ENCODE results near the gene KCNQ2.

The KCNQ2 gene

DNA sequence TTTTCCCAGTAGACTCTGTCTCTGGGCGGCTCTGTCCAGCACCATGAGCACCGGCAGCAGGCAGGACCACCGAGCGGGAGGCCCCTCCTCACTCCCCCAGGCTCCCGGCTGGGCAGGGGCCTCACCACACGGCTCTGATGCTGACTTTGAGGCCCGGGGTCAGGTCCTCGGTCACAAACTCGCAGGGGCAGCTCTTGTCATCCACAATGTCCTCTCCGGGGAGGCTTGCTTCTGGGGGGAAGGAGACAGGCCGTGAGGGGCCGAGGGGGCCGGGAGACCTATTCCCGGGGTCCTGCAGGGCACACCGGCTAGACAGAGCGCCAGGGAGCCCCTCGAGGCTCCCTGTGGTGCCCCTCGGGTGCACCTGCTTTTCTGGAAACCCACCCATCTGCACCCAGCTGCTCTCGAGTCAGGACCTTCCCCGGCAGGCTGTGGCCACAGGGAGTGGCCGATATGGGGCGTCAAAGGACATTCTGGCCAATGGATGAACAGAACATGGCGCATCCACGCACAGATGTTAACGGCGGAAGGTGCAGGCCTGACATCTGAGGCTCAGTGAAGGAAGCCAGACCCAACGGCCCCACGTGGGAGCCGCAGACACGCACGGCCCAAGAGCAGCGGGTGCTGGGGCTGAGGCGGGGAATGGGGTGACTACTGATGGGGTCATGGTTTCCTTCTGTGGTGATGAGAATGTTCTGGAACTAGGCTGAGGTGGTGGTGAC is 58.3 kb downstream of the KCNQ2 start:
- no peak for DNase-seq

DNA sequence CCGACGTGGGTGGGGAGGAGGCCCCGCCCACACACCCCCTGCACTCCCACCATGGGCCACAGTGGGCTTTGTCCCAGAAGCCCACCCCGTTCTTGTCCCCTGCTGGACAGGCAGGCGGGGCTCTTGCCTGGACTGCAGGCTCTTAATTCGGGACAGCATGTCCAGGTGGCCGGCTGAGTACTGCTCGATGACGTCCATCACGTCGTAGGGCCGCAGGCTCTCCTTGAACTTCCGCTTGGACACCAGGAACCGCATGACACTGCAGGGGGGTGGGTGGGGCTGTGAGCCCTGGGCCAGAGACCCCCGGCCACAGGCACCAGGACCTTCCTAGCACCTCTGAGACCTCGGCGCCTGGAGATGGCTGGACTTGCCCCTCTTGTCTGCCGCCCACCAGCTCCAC is 59.1 kb downstream of the KCNQ2 start:
- no peak for DNase-seq

DNA sequence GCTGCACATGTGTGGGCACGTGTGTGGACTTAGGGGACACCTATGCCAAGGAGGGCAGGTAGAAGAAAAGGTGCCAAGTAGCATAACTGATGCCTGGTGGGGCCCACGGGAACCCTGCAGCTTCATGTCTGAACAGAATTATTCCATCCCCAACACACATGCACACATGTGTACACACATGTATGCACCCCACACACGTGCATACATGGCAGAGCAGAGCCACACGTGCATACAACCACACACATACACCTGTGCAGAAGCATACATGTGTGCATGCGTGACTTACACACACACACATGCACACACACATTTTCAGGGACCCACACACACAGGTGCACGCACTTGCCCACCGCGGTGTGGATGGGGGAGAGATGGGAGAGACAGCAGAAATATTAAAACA is 59.6 kb downstream of the KCNQ2 start:
- DNase-seq = no peak

DNA sequence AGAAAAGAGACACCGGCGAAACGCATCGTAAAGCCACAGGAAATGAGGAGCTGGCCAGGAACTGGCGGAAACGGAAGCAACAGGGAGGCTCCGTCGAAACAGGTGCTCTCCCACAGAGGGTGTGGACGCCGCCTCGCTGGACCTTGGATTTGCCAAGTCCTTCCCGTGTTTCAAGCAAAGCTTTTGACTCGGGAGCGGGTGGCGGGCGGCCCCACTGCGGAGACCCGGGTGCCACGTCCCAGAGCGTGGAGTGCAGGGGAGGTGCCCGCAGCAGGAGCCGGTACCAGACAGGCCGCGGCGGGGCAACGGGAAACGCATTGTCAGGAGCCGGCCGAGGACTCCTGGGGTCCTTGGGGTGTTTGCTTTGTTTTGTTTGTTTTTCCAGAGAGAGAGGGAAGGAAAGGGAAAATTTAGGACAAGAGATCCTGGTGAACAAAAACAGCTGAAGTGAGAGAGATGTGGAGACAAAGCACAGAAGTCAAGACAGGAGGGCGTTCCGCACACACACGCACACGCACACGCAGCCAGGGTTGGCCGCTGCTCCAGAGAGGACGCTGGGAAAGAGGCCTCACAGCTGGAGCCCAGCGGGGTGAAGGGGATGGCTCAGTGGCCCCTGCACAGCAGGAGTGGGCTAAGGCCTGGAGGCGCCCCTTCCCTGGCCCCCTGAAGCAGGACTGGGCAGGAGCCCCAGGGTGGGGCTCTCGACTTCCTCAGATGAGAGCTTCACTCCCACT is 60.4 kb downstream of the KCNQ2 start:
- no peak for DNase-seq

DNA sequence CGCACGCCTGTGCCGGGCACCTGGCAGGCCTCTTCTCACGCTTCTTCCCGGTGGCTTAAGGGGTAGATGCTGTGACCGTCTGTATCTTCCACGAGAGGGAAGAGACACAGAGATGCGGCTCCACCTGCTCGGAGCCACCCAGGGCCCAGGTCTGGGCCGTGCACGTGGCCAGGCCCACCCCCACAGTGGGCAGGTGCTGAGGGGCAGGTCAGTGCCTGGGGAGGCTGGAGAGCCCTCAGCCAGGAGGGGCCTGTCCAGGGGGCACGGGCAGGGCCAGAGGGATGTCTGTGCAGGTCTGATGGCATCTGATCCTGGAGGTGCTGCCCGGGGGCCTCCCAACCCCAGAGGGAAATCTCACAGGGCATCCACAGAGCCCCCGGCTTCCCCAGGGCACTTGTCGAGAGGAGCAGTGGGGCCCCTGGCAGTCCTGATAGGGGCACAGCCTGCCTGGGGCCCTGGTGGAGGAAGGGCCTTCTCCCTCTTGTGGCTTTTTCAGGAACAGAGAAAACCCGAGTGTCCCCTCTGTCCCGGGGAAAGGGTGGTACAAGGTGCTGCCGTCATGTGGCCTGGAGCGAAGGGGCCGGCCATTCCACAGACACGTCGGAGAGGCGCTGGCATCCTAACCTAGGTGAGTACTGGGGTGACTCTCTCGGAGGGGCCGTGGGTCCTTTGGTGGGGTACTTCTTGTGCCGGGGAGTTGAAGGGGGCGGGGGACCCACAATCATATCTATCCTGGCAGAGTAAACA is 61.1 kb downstream of the KCNQ2 start:
- DNase-seq = no peak

DNA sequence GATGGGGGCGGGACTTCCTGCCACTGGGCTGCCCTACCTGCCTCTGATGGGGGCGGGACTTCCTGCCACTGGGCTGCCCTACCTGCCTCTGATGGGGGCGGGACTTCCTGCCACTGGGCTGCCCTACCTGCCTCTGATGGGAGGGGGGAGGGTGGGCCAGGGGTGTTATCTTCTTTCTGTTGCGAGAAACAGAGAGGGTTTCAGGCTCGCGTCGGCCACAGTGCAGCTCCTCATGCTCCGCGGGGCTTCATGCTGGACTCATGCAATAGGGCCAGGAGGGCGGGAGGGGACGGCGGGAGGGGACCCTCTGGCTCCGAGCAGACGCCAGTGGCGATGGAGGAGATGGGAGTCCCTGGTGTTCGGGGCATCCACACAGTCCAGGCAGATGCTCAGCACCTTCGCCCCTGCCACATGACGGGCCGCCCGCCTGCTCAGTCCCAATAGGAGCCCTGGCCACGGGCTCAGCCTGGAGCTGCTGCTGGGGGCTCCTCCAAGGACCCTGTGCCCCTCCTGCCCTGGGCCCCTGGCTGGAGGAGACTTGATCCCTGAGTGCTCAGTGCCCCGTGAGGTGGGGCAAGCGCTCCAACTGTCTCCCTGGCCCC is 62.5 kb downstream of the KCNQ2 start:
- DNase-seq = no peak

DNA sequence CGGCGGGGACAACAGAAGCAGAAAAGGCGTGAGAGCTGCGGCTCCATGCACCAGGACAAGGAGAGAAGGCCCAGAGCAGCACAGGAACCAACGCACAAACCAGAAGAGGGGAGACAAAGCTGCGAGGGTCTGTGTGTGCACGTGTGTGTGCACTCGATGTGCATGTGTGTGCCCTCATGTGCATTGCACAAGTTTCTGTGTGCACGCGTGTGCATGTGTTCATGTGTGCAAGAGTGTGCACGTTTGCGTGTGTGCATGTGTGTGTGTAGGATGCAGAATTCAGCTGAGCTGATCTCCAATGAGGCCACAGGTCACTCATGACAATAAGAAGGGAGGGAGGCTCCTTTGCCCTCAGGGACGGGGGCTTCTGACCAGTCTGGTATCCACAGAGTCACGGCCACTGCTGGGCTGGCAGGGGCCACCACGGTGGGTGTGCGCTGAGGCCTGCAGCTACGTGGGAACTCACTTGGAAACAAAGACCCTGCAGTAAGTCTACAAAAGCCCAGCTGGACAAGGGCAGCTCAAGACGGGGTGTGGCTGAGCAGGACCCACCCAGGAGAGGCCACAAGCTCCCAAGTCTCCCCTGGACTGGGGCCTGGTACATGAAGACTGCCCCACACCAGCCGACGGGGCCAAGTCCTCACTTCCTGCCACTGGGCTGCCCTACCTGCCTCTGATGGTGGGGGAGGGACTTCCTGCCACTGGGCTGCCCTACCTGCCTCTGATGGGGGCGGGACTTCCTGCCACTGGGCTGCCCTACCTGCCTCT is 63.2 kb downstream of the KCNQ2 start:
- no peak for DNase-seq

DNA sequence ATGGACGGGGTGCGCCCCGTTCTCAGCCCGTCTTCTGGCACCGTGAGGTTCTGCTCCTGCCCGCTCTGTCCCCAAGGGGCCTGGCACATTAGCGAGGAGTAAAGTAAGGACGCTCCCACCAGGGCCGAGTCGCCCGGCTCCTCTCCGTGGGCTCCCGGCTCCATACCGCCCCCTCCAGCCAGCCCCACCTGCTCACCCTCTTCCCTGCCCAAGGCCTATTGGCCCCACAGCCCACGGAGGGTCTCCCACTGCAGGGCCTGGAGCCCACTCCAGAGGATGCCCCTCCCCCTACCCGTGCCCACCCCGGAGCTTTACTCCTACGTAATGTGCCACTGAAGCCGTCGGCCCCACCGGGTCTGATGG is 63.8 kb downstream of the KCNQ2 start:
- DNase-seq = no peak

DNA sequence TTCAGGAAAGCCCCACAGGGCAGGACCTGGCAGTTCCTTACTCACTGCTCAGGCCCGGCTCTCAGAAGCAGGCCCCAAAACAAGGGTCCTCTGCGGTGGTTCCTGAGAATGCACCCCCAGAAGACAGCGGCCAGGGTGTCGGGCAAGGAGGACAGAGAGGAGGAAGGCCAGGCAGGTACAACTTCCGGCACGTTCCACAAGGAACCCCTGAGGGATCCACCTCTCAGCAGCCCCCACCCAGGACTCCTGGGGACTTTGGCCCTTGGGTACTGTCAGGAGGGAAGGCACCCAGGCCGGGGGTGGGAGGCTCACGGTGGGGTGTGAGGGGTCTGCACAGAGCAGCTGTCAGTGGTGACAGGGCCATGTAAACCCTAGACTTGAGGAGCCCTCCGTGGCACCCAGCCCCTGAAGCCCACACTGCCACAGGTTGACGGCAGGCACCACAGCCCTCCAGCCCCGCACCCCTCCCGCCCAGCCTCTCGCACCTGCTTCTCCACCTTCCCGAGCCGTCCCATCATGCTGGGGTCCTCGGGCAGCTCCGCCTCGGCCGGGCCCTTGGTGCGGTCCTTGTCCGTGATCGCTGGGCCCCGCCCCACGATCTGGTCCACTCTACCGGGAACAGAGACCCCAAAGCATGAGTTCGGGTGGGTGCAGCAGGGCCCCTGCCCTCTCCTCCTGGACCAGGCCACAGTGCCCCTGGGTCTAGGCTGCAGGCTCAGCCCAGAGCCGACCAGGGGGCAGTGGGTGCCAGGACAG is 64.3 kb downstream of the KCNQ2 start:
- DNase-seq = no peak

DNA sequence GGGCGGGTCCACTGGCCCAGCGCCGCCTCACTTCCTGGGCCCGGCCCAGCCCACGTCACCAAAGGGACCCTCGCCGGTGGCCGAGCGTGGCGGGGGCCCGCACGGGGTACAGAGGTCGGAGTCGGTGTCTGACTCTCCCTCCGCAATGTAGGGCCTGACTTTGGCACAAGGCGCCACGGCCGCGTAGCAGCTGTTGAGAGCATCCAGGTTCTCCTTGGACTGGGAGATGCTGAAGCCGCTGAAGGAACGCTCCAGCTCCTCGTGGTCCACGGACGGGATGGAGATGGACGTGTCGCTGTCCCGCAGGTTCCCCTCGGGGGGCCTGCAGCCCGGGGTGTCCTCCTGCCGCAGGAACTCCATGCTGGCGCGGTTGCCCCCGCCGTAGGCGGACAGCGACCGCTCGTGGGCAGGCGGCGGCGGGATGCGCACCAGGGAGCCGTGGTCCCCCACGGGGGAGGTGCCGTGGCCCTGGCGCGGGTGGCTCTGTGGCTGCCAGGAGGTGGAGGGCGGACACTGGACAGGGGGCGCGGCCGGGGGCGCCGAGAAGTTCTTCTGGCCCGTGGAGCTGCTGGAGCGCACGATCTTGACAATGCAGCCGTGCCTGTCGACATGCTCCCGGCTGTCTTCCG is 65.7 kb downstream of the KCNQ2 start:
- no peak for DNase-seq

DNA sequence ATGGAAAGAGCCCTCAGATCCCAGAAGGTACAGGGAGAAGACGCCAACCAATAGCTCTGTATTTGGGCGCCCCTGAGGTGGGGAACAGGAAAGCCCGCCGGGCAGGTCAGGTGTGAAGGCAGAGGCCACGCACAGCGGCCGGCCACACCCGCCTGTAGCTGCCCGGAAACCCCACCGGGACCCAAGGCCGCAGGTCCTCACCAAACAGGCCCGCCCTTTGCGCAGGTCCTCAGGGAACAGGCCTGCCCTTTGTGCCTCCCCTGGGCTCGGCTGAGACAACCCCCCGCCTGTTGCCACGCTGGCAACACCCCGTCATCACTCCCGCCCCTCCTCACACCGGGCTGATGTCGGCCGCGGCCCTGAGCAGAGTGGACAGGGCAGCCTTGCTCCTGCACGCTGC is 66.4 kb downstream of the KCNQ2 start:
- DNase-seq = no peak

DNA sequence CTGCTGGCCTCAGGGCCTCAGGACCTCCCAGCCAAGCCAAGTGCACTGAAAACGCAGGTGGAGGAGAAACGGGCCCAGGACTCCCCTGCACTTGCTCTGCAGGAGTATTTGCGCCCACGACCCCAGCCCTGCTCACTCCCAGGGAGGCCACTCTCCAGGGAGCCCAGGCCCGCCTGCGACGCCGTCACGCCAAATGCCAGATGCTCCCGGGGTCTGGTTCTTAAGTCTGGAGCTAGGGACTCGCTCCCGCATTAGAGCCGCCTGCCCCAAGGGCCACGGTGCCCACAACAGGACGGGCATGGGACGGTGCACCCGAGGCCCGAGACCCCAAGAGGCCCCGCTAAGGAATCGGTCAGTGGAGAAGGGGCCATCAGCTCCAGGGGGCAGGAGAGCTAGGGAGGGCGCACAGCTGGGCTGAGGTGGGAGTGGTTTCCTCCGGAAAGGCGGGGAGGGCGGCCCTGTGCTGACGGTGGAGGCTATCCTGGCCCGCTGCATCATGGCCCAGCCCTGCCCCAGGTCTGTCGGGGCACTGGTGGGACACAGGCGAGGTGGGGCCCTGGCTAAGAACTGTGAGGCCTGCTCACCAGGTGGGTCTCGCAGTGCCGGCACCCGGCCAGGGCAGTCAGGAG is 67.2 kb downstream of the KCNQ2 start:
- DNase-seq = no peak

DNA sequence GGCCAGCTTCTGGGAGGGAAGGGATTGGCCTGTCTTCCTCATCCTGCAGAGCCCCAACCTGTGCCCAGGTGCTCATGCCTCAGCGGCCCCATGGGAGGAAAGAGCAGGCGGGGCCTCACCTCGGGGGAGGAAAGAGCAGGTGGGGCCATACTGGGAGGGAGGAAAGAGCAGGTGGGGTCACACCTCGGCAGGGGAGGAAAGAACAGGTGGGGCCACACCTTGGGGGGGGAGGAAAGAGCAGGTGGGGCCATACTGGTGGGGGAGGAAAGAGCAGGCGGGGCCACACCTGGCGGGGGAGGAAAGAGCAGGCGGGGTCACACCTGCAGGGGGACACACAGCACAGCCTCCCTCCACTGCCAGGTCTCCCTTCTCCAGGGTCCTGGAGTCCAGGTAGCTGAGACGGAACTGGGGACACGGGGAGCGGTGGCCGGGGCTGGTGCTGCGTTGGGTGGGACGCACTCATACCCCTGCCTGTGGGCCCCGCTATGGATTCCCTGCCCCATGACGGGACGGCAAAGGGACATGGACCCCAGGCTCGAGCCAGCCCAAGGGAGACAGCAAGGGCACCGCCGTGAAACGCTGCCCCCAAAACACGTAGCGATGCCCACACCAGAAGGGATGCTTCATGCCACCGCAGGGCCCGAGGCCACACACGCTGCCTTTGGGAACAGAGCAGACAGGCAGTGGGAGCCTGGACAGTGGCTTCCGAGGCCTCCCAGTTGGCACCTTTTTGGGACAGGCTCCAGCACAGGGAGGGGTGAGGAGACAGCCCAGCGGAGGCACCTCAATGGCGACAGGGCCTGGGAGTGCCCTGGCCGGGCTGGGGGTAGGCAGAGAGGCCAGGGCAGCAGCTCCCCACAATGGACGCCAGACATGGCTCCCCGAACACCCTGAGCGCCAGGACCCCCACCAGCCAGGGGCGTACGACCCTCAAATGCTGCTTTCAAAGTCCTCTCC is 68.0 kb downstream of the KCNQ2 start:
- no peak for DNase-seq

DNA sequence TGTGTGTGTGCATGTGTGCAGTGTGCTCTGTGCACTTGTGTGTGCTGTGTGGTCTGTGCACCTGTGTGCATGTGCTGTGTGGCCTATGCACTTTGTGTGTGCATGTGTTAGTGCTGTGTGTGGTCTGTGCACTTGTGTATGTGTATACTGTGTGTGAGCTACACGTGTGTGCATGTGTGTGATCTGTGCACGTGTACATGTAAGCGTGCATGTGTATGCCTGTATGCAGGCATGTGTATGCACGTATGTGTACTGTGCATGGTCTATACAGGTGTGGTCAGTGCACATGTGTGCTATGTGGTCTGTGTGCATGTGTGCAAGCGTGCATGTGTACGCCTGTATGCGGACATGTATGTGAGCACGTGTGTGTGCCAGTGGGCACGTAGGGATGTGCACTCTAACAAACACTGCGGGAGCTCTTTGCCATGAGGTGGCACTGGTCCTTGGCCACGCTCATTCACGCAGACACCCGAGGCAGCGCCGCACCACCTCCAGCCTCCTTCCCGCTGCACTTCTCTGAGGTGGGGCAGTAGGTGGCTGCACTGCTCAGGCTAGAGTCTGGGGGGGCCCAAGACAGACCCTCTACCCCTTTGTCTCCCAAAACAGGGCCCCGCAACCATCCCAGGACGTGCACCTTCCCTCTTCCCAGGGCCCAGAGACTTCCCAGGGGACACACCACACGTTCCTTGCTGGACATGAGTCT is 68.9 kb downstream of the KCNQ2 start:
- no peak for DNase-seq

DNA sequence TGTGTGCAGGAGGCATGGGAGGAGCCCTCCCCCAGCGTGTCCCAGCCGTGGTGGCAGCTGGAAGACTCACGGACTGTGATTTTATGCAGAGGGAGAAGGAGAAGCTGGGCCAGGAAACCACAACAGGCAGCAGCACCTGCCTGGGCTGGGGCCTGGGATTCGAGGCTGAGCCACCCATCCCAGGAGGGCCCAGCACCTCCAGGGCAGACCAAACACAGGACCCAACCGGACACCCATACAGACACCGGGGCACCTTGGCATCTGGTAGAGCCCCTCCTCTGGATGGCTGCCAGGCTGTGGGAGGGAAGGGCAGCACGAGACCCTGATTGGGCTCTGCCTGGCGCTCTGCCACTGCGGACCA is 69.6 kb downstream of the KCNQ2 start:
- DNase-seq = no peak

DNA sequence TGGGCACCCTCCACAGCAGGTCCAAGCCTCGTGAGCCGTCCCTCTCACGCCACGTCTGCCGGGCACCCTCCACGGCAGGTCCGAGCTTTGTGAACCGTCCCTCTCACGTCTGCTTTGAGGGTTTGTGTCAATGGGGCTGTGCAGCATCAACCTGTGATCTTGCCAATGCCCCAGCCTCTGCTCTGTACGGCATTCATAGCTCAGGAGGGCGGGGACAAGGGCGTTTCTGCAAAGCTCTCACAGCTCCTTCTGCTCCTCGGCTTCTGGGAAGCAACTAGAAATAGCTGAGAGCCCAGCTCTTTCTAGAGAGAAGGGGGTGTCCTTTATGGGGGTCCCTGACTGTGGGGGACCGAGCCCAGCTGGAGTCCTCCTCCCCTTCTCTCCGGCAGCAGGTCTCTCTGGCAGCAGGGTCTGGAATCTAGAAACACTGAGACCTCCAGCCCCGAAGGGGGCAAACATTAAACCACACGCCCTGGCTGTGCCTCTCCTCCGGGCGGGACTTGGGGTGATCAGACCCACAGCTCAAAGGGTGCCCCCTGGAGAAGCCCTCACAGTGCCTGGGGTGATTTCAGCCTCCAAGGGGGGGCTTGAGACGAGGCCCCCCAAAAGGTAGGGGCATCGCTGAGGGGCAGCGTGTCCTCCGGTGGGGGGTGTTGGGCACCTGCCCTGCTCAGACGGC is 70.1 kb downstream of the KCNQ2 start:
- no peak for DNase-seq

DNA sequence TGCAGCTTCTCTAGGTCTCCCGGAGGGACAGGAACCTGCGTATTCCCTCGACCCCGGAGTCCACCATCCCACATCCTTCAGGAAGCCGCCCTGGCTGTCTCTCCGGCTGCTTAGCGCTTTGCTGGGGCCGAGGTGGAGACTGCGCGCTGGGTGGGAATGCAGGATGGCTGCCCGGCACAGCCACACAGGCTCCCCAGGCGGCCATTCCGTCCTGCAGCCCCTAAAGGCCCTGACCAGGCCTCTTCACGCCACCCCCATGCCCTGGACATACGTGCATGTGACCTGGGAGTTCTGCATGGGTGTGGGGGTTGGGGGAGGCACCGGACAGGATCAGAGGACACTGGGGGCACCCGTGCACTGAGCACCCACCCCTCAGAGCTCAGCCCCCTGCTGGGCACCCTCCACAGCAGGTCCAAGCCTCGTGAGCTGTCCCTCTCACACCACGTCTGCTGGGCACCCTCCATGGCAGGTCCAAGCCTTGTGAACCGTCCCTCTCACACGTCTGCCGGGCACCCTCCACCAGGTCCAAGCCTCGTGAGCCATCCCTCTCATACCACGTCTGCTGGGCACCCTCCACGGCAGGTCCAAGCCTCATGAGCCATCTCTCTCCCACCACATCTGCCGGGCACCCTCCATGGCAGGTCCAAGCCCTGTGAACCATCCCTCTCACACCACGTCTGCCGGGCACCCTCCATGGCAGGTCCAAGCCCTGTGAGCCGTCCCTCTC is 70.9 kb downstream of the KCNQ2 start:
- no peak for DNase-seq

All from OCI-M1 (cell line).